ENCODE measurements around the gene MAGI3. TPM values are rescaled to one million over a fixed set of nuclear protein-coding genes. Genes with fewer than 3 reads are reported as not detected.

MAGI3 gene
- total RNA-seq, 1 experiment from 2014 or later, result 7.2 TPM

DNA sequence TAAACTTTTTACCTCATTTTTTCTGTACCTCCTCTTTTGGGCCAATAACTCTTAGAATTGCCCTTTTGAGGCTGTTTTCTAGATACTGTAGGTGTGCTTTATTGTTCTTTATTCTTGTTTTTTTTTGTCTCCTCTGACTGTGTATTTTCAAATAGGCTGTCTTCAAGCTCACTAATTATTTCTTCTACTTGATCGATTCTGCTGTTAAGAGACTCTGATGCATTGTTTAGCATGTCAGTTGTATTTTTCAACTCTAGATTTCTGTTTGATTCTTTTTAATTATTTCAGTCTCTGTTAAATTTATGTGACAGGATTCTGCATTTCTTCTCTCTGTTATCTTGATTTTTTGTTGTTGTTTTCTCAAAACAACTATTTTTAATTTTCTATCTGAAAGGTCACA, 238.7 kb downstream of the MAGI3 start:
- Histone ChIP-seq H3K9me3 (ENCODE audit: low read length) (no peaks in the 10 kb centered on the region), H3K79me2 (ENCODE audit: low read length) (no peaks in the 10 kb centered on the region), H3K9me2 (replicated peaks; ENCODE audit: low read length) (no peaks in the 10 kb centered on the region), H3K9ac (ENCODE audit: low read length) (no peak overlapping the region), H4K20me1 (ENCODE audit: low read length) (no peaks in the 10 kb centered on the region), H2AFZ (ENCODE audit: low read length) (no peak overlapping the region), H3K4me3 (ENCODE audit: low read length) (no peak overlapping the region), H3K4me2 (ENCODE audit: low read length) (no peak overlapping the region), H3K36me3 (ENCODE audit: low read depth, low read length) (no peaks in the 10 kb centered on the region; the same call in 1 of the 2 replicates), H3F3A (ENCODE audit: low read length, unreplicated experiment) (no peaks in the 10 kb centered on the region), H3K4me1 (ENCODE audit: insufficient read depth, low read length) (no peaks in the 10 kb centered on the region), H3K27me3 (ENCODE audit: low read length) (no peaks in the 10 kb centered on the region), H3K27ac (ENCODE audit: low read length) (no peak overlapping the region)
- DNase-seq, result no peak
- no peak for ATAC-seq
- CTCF ChIA-PET, result no interaction called here
- POLR2A ChIA-PET (ENCODE audit: unreplicated experiment), result no interaction called here
- TF ChIP-seq EZH2phosphoT487 (IDR thresholded peaks at IDR 0.05; ENCODE audit: borderline replicate concordance, low read length) (no peak), EZH2 (IDR thresholded peaks at IDR 0.05; ENCODE audit: low read length, unreplicated experiment) (no peak)
- TF ChIP-seq, protein P1, sequence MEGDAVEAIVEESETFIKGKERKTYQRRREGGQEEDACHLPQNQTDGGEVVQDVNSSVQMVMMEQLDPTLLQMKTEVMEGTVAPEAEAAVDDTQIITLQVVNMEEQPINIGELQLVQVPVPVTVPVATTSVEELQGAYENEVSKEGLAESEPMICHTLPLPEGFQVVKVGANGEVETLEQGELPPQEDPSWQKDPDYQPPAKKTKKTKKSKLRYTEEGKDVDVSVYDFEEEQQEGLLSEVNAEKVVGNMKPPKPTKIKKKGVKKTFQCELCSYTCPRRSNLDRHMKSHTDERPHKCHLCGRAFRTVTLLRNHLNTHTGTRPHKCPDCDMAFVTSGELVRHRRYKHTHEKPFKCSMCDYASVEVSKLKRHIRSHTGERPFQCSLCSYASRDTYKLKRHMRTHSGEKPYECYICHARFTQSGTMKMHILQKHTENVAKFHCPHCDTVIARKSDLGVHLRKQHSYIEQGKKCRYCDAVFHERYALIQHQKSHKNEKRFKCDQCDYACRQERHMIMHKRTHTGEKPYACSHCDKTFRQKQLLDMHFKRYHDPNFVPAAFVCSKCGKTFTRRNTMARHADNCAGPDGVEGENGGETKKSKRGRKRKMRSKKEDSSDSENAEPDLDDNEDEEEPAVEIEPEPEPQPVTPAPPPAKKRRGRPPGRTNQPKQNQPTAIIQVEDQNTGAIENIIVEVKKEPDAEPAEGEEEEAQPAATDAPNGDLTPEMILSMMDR (conservative IDR thresholded peaks at IDR 0.05; ENCODE audit: low read depth, low read length), result no peak
- no TSS peak for BruUV-seq (replicated peaks)
- intact Hi-C loops (cut with micrococcal nuclease), result no loop called here

DNA sequence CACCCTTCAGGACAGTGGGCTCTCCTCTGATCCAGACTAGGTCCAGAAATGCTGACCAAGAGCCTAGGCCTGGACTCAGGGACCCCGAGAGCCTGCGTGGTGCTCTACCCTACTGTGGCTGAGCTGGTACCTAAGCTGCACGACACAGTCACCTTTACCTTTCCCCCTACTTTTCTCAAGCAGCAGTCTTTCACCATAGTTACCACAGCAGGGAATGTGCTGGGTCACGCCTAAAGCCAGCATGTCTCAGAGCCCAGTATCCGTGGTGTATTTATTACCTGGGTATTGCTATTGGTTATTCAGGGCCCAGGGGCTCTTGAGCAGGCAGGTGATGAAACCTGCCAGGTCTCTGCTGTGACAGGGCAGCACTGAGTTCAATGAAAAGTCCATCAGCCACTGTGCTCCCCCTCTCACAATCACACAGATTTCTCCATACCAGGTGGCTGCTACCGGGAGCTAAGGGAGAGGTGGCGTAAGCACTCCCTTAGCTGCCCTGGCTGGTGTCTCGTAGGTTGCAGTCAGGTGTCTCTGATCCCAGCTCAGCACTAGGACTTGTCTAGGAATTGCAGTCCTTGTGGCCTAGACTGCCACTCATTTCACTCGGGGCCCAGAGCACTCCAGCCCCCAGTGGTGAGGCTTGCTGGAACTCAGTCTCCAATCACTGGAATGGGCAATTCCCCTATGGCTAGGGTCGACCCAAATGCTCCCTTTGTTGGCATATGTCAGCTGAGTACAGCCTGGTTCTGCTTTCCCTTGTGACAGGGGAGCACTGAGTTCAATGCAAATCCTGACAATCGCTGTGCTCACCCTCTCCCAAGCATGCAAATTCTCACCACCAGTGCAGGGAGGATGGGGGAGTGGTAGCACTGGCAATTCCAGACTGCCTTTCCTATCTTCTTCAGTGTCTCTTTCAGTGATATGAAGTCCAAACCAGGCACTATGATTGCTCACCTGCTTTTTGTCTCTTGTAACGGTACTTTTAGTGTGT, 240.3 kb downstream of the MAGI3 start:
- CTCF ChIA-PET, result no interaction called here

More for the DNA sequence above, 240.3 kb downstream of the MAGI3 start:
- Histone ChIP-seq H3K9me2 (replicated peaks; ENCODE audit: low read length) (no peaks in the 10 kb centered on the region), H3K4me3 (ENCODE audit: low read length) (no peak overlapping the region), H3K9ac (ENCODE audit: low read length) (no peak overlapping the region), H3K27me3 (ENCODE audit: low read length) (no peaks in the 10 kb centered on the region), H3F3A (ENCODE audit: low read length, unreplicated experiment) (no peaks in the 10 kb centered on the region), H3K4me2 (ENCODE audit: low read length) (no peak overlapping the region), H4K20me1 (ENCODE audit: low read length) (no peaks in the 10 kb centered on the region), H3K27ac (ENCODE audit: low read length) (no peak overlapping the region), H3K9me3 (ENCODE audit: low read length) (no peaks in the 10 kb centered on the region), H3K4me1 (ENCODE audit: insufficient read depth, low read length) (no peaks in the 10 kb centered on the region), H3K79me2 (ENCODE audit: low read length) (no peaks in the 10 kb centered on the region), H2AFZ (ENCODE audit: low read length) (no peak overlapping the region), H3K36me3 (ENCODE audit: low read depth, low read length) (no peaks in the 10 kb centered on the region; the same call in 1 of the 2 replicates)
- ATAC-seq, result no peak
- POLR2A ChIA-PET (ENCODE audit: unreplicated experiment), result no interaction called here
- DNase-seq, result no peak
- intact Hi-C loops (cut with micrococcal nuclease), result no loop called here
- TF ChIP-seq EZH2 (IDR thresholded peaks at IDR 0.05; ENCODE audit: low read length, unreplicated experiment) (no peak), EZH2phosphoT487 (IDR thresholded peaks at IDR 0.05; ENCODE audit: borderline replicate concordance, low read length) (no peak)
- TF ChIP-seq, protein P1 (conservative IDR thresholded peaks at IDR 0.05; ENCODE audit: low read depth, low read length), result no peak
- BruUV-seq (replicated peaks), result no TSS peak

All from PC-3 (cell line).